ENCODE results near the gene ZNF652.

Gene ZNF652

GRCh38 chr17:49382556-49382955, 20.5 kb upstream of the ZNF652 start:
- peaks cover 12% of the 10 kb centered on the region for H3K27me3 ChIP-seq (ENCODE audit: control insufficient read depth, insufficient read depth, low read length)
- no peaks in the 10 kb centered on the region for H3K36me3 ChIP-seq (ENCODE audit: insufficient read depth, low read length)
- H3K4me1 ChIP-seq (ENCODE audit: control insufficient read depth, insufficient read depth, low read length) = no peaks in the 10 kb centered on the region
- no peaks in the 10 kb centered on the region for H3K9me3 ChIP-seq (replicated peaks; ENCODE audit: low read length)
- H3K9ac ChIP-seq (ENCODE audit: low read depth, low read length) = no peak overlapping the region
- H3K4me2 ChIP-seq (ENCODE audit: low read length) = no peak overlapping the region
- no peak overlapping the region for H3K4me3 ChIP-seq (ENCODE audit: low read length)

- Histone ChIP-seq H3K4me2 (ENCODE audit: low read length) (no peak overlapping the region), H3K9me3 (replicated peaks; ENCODE audit: low read length) (no peaks in the 10 kb centered on the region), H3K4me1 (ENCODE audit: control insufficient read depth, insufficient read depth, low read length) (no peaks in the 10 kb centered on the region), H3K9ac (ENCODE audit: low read depth, low read length) (no peak overlapping the region), H3K27me3 (ENCODE audit: control insufficient read depth, insufficient read depth, low read length) (peaks cover 12% of the 10 kb centered on the region), H3K36me3 (ENCODE audit: insufficient read depth, low read length) (no peaks in the 10 kb centered on the region), H3K4me3 (ENCODE audit: low read length) (no peak overlapping the region)
Observed at GRCh38 chr17:49381793-49382192, 19.7 kb upstream of the ZNF652 start.

- Histone ChIP-seq H3K4me3 (ENCODE audit: low read length) (no peak overlapping the region), H3K4me1 (ENCODE audit: control insufficient read depth, insufficient read depth, low read length) (no peaks in the 10 kb centered on the region), H3K27me3 (ENCODE audit: control insufficient read depth, insufficient read depth, low read length) (peaks cover 12% of the 10 kb centered on the region), H3K4me2 (ENCODE audit: low read length) (no peak overlapping the region), H3K9ac (ENCODE audit: low read depth, low read length) (no peak overlapping the region), H3K9me3 (replicated peaks; ENCODE audit: low read length) (no peaks in the 10 kb centered on the region), H3K36me3 (ENCODE audit: insufficient read depth, low read length) (no peaks in the 10 kb centered on the region)
Observed at GRCh38 chr17:49381033-49381432, 19.0 kb upstream of the ZNF652 start.

GRCh38 chr17:49379926-49380325, 17.9 kb upstream of the ZNF652 start:
- Histone ChIP-seq H3K4me3 (ENCODE audit: low read length) (no peak overlapping the region), H3K9ac (ENCODE audit: low read depth, low read length) (no peak overlapping the region), H3K36me3 (ENCODE audit: insufficient read depth, low read length) (no peaks in the 10 kb centered on the region), H3K27me3 (ENCODE audit: control insufficient read depth, insufficient read depth, low read length) (peaks cover 12% of the 10 kb centered on the region), H3K4me2 (ENCODE audit: low read length) (no peak overlapping the region), H3K9me3 (replicated peaks; ENCODE audit: low read length) (no peaks in the 10 kb centered on the region), H3K4me1 (ENCODE audit: control insufficient read depth, insufficient read depth, low read length) (no peaks in the 10 kb centered on the region)

GRCh38 chr17:49378311-49378710, 16.3 kb upstream of the ZNF652 start:
- Histone ChIP-seq H3K4me3 (ENCODE audit: low read length) (no peak overlapping the region), H3K27me3 (ENCODE audit: control insufficient read depth, insufficient read depth, low read length) (peaks cover 10% of the 10 kb centered on the region)

GRCh38 chr17:49375544-49375943, 13.5 kb upstream of the ZNF652 start:
- Histone ChIP-seq H3K9ac (ENCODE audit: low read depth, low read length) (no peak overlapping the region), H3K36me3 (ENCODE audit: insufficient read depth, low read length) (no peaks in the 10 kb centered on the region), H3K4me3 (ENCODE audit: low read length) (no peak overlapping the region), H3K4me1 (ENCODE audit: control insufficient read depth, insufficient read depth, low read length) (no peaks in the 10 kb centered on the region), H3K9me3 (replicated peaks; ENCODE audit: low read length) (no peaks in the 10 kb centered on the region), H3K4me2 (ENCODE audit: low read length) (no peak overlapping the region), H3K27me3 (ENCODE audit: control insufficient read depth, insufficient read depth, low read length) (no peaks in the 10 kb centered on the region)

More at GRCh38 chr17:49378311-49378710, 16.3 kb upstream of the ZNF652 start:
- H3K4me2 ChIP-seq (ENCODE audit: low read length) = no peak overlapping the region
- no peaks in the 10 kb centered on the region for H3K4me1 ChIP-seq (ENCODE audit: control insufficient read depth, insufficient read depth, low read length)
- no peaks in the 10 kb centered on the region for H3K9me3 ChIP-seq (replicated peaks; ENCODE audit: low read length)
- no peak overlapping the region for H3K9ac ChIP-seq (ENCODE audit: low read depth, low read length)
- H3K36me3 ChIP-seq (ENCODE audit: insufficient read depth, low read length) = no peaks in the 10 kb centered on the region

GRCh38 chr17:49373115-49373514, 11.1 kb upstream of the ZNF652 start:
- H3K4me2 ChIP-seq (ENCODE audit: low read length) = no peak overlapping the region
- no peaks in the 10 kb centered on the region for H3K27me3 ChIP-seq (ENCODE audit: control insufficient read depth, insufficient read depth, low read length)
- H3K4me1 ChIP-seq (ENCODE audit: control insufficient read depth, insufficient read depth, low read length) = no peaks in the 10 kb centered on the region
- no peak overlapping the region for H3K9ac ChIP-seq (ENCODE audit: low read depth, low read length)
- H3K9me3 ChIP-seq (replicated peaks; ENCODE audit: low read length) = no peaks in the 10 kb centered on the region
- H3K36me3 ChIP-seq (ENCODE audit: insufficient read depth, low read length) = no peaks in the 10 kb centered on the region
- H3K4me3 ChIP-seq (ENCODE audit: low read length) = no peak overlapping the region

- Histone ChIP-seq H3K9ac (ENCODE audit: low read depth, low read length) (no peak overlapping the region), H3K4me1 (ENCODE audit: control insufficient read depth, insufficient read depth, low read length) (no peaks in the 10 kb centered on the region), H3K4me2 (ENCODE audit: low read length) (no peak overlapping the region), H3K4me3 (ENCODE audit: low read length) (no peak overlapping the region), H3K9me3 (replicated peaks; ENCODE audit: low read length) (no peaks in the 10 kb centered on the region), H3K36me3 (ENCODE audit: insufficient read depth, low read length) (no peaks in the 10 kb centered on the region), H3K27me3 (ENCODE audit: control insufficient read depth, insufficient read depth, low read length) (no peaks in the 10 kb centered on the region)
Observed at GRCh38 chr17:49372425-49372824, 10.4 kb upstream of the ZNF652 start.

- H3K9me3 ChIP-seq (replicated peaks; ENCODE audit: low read length) = no peaks in the 10 kb centered on the region
- no peak overlapping the region for H3K9ac ChIP-seq (ENCODE audit: low read depth, low read length)
- no peak overlapping the region for H3K4me3 ChIP-seq (ENCODE audit: low read length)
- no peaks in the 10 kb centered on the region for H3K4me1 ChIP-seq (ENCODE audit: control insufficient read depth, insufficient read depth, low read length)
- no peak overlapping the region for H3K4me2 ChIP-seq (ENCODE audit: low read length)
- no peaks in the 10 kb centered on the region for H3K36me3 ChIP-seq (ENCODE audit: insufficient read depth, low read length)
- H3K27me3 ChIP-seq (ENCODE audit: control insufficient read depth, insufficient read depth, low read length) = no peaks in the 10 kb centered on the region
Observed at GRCh38 chr17:49370971-49371834, 9.2 kb upstream of the ZNF652 start.

GRCh38 chr17:49369760-49370159, 7.7 kb upstream of the ZNF652 start:
- no peak overlapping the region for H3K9ac ChIP-seq (ENCODE audit: low read depth, low read length)
- no peak overlapping the region for H3K4me3 ChIP-seq (ENCODE audit: low read length)
- H3K27me3 ChIP-seq (ENCODE audit: control insufficient read depth, insufficient read depth, low read length) = no peaks in the 10 kb centered on the region
- H3K36me3 ChIP-seq (ENCODE audit: insufficient read depth, low read length) = no peaks in the 10 kb centered on the region
- no peaks in the 10 kb centered on the region for H3K4me1 ChIP-seq (ENCODE audit: control insufficient read depth, insufficient read depth, low read length)
- no peak overlapping the region for H3K4me2 ChIP-seq (ENCODE audit: low read length)
- H3K9me3 ChIP-seq (replicated peaks; ENCODE audit: low read length) = no peaks in the 10 kb centered on the region

GRCh38 chr17:49369089-49369488, 7.0 kb upstream of the ZNF652 start:
- Histone ChIP-seq H3K36me3 (ENCODE audit: insufficient read depth, low read length) (no peaks in the 10 kb centered on the region), H3K9ac (ENCODE audit: low read depth, low read length) (no peak overlapping the region), H3K27me3 (ENCODE audit: control insufficient read depth, insufficient read depth, low read length) (no peaks in the 10 kb centered on the region), H3K9me3 (replicated peaks; ENCODE audit: low read length) (no peaks in the 10 kb centered on the region), H3K4me2 (ENCODE audit: low read length) (no peak overlapping the region), H3K4me1 (ENCODE audit: control insufficient read depth, insufficient read depth, low read length) (no peaks in the 10 kb centered on the region), H3K4me3 (ENCODE audit: low read length) (no peak overlapping the region)

GRCh38 chr17:49365667-49366066, 3.6 kb upstream of the ZNF652 start:
- H3K4me2 ChIP-seq (ENCODE audit: low read length) = no peak overlapping the region
- H3K9me3 ChIP-seq (replicated peaks; ENCODE audit: low read length) = no peaks in the 10 kb centered on the region
- no peaks in the 10 kb centered on the region for H3K27me3 ChIP-seq (ENCODE audit: control insufficient read depth, insufficient read depth, low read length)
- H3K4me1 ChIP-seq (ENCODE audit: control insufficient read depth, insufficient read depth, low read length) = peaks cover 8% of the 10 kb centered on the region
- no peaks in the 10 kb centered on the region for H3K36me3 ChIP-seq (ENCODE audit: insufficient read depth, low read length)
- H3K4me3 ChIP-seq (ENCODE audit: low read length) = no peak overlapping the region
- H3K9ac ChIP-seq (ENCODE audit: low read depth, low read length) = no peak overlapping the region
